Measurements from ENCODE around the gene PELI2.

Gene PELI2

GRCh38 chr14:56261046-56261445 is 142.8 kb downstream of the PELI2 start:
- Mint-ChIP-seq H3K27ac (no peak overlapping the region), H3K4me3 (no peak overlapping the region), H3K27me3 (no peaks in the 10 kb centered on the region), H3K4me1 (no peaks in the 10 kb centered on the region), H3K36me3 (peaks cover 9% of the 10 kb centered on the region), H3K9me3 (peaks cover 12% of the 10 kb centered on the region)

- H3K27me3 Mint-ChIP-seq = no peaks in the 10 kb centered on the region
- no peak overlapping the region for H3K4me3 Mint-ChIP-seq
- no peak overlapping the region for H3K27ac Mint-ChIP-seq
- peaks cover 12% of the 10 kb centered on the region for H3K9me3 Mint-ChIP-seq
- no peaks in the 10 kb centered on the region for H3K4me1 Mint-ChIP-seq
- peaks cover 6% of the 10 kb centered on the region for H3K36me3 Mint-ChIP-seq
These were observed 144.3 kb downstream of the PELI2 start for GRCh38 chr14:56262530-56262929.

- no peaks in the 10 kb centered on the region for H3K9me3 Mint-ChIP-seq
These were observed 149.8 kb downstream of the PELI2 start for GRCh38 chr14:56268039-56268438.

GRCh38 chr14:56268673-56269072 is 150.5 kb downstream of the PELI2 start:
- H3K36me3 Mint-ChIP-seq = peaks cover 2% of the 10 kb centered on the region
- no peaks in the 10 kb centered on the region for H3K27me3 Mint-ChIP-seq
- no peaks in the 10 kb centered on the region for H3K4me1 Mint-ChIP-seq
- H3K27ac Mint-ChIP-seq = no peak overlapping the region
- H3K4me3 Mint-ChIP-seq = no peak overlapping the region
- no peaks in the 10 kb centered on the region for H3K9me3 Mint-ChIP-seq

More at GRCh38 chr14:56268039-56268438, 149.8 kb downstream of the PELI2 start:
- no peaks in the 10 kb centered on the region for H3K27me3 Mint-ChIP-seq
- H3K36me3 Mint-ChIP-seq = peaks cover 2% of the 10 kb centered on the region
- H3K27ac Mint-ChIP-seq = no peak overlapping the region
- H3K4me1 Mint-ChIP-seq = no peaks in the 10 kb centered on the region
- H3K4me3 Mint-ChIP-seq = no peak overlapping the region

GRCh38 chr14:56270921-56271320 is 152.7 kb downstream of the PELI2 start:
- Mint-ChIP-seq H3K27me3 (no peaks in the 10 kb centered on the region), H3K4me1 (no peaks in the 10 kb centered on the region), H3K27ac (no peak overlapping the region), H3K4me3 (no peak overlapping the region), H3K36me3 (peaks cover 2% of the 10 kb centered on the region), H3K9me3 (no peaks in the 10 kb centered on the region)

- Mint-ChIP-seq H3K4me1 (no peaks in the 10 kb centered on the region), H3K36me3 (peaks cover 2% of the 10 kb centered on the region), H3K4me3 (no peak overlapping the region), H3K27me3 (no peaks in the 10 kb centered on the region), H3K9me3 (no peaks in the 10 kb centered on the region), H3K27ac (no peak overlapping the region)
These were observed 153.8 kb downstream of the PELI2 start for GRCh38 chr14:56271970-56272369.

- H3K27ac Mint-ChIP-seq = no peak overlapping the region
- H3K27me3 Mint-ChIP-seq = no peaks in the 10 kb centered on the region
- H3K36me3 Mint-ChIP-seq = peaks cover 2% of the 10 kb centered on the region
- no peak overlapping the region for H3K4me3 Mint-ChIP-seq
- no peaks in the 10 kb centered on the region for H3K4me1 Mint-ChIP-seq
- no peaks in the 10 kb centered on the region for H3K9me3 Mint-ChIP-seq
These were observed 154.9 kb downstream of the PELI2 start for GRCh38 chr14:56273155-56273554.

- no peak overlapping the region for H3K4me3 Mint-ChIP-seq
- H3K9me3 Mint-ChIP-seq = no peaks in the 10 kb centered on the region
- H3K27me3 Mint-ChIP-seq = no peaks in the 10 kb centered on the region
- no peak overlapping the region for H3K27ac Mint-ChIP-seq
- no peaks in the 10 kb centered on the region for H3K36me3 Mint-ChIP-seq
- H3K4me1 Mint-ChIP-seq = no peaks in the 10 kb centered on the region
These were observed 155.7 kb downstream of the PELI2 start for GRCh38 chr14:56273951-56274350.

GRCh38 chr14:56274556-56274955 is 156.3 kb downstream of the PELI2 start:
- no peak overlapping the region for H3K27ac Mint-ChIP-seq
- H3K4me3 Mint-ChIP-seq = no peak overlapping the region
- no peaks in the 10 kb centered on the region for H3K4me1 Mint-ChIP-seq
- no peaks in the 10 kb centered on the region for H3K36me3 Mint-ChIP-seq
- no peaks in the 10 kb centered on the region for H3K27me3 Mint-ChIP-seq
- no peaks in the 10 kb centered on the region for H3K9me3 Mint-ChIP-seq

- Mint-ChIP-seq H3K36me3 (no peaks in the 10 kb centered on the region), H3K27ac (no peak overlapping the region), H3K27me3 (no peaks in the 10 kb centered on the region), H3K9me3 (no peaks in the 10 kb centered on the region), H3K4me3 (no peak overlapping the region), H3K4me1 (no peaks in the 10 kb centered on the region)
These were observed 157.9 kb downstream of the PELI2 start for GRCh38 chr14:56276108-56276507.

GRCh38 chr14:56278383-56278782 is 160.2 kb downstream of the PELI2 start:
- Mint-ChIP-seq H3K27me3 (no peaks in the 10 kb centered on the region), H3K9me3 (no peaks in the 10 kb centered on the region), H3K4me3 (no peak overlapping the region), H3K4me1 (no peaks in the 10 kb centered on the region), H3K27ac (no peak overlapping the region), H3K36me3 (peaks cover 2% of the 10 kb centered on the region)

GRCh38 chr14:56280843-56281242 is 162.6 kb downstream of the PELI2 start:
- Mint-ChIP-seq H3K27ac (no peak overlapping the region), H3K9me3 (no peaks in the 10 kb centered on the region), H3K4me3 (no peak overlapping the region), H3K36me3 (peaks cover 2% of the 10 kb centered on the region), H3K4me1 (no peaks in the 10 kb centered on the region), H3K27me3 (no peaks in the 10 kb centered on the region)

- Mint-ChIP-seq H3K9me3 (no peaks in the 10 kb centered on the region), H3K27me3 (no peaks in the 10 kb centered on the region), H3K27ac (no peak overlapping the region), H3K4me1 (no peaks in the 10 kb centered on the region), H3K36me3 (peaks cover 2% of the 10 kb centered on the region), H3K4me3 (no peak overlapping the region)
These were observed 164.0 kb downstream of the PELI2 start for GRCh38 chr14:56282179-56282578.

- H3K27ac Mint-ChIP-seq = no peak overlapping the region
- H3K27me3 Mint-ChIP-seq = no peaks in the 10 kb centered on the region
- H3K4me3 Mint-ChIP-seq = no peak overlapping the region
- H3K9me3 Mint-ChIP-seq = no peaks in the 10 kb centered on the region
- H3K36me3 Mint-ChIP-seq = peaks cover 6% of the 10 kb centered on the region
- no peaks in the 10 kb centered on the region for H3K4me1 Mint-ChIP-seq
These were observed 166.4 kb downstream of the PELI2 start for GRCh38 chr14:56284641-56285040.

GRCh38 chr14:56289155-56289554 is 170.9 kb downstream of the PELI2 start:
- no peaks in the 10 kb centered on the region for H3K4me1 Mint-ChIP-seq

GRCh38 chr14:56290195-56290594 is 172.0 kb downstream of the PELI2 start:
- H3K9me3 Mint-ChIP-seq = no peaks in the 10 kb centered on the region
- H3K27ac Mint-ChIP-seq = no peak overlapping the region
- H3K36me3 Mint-ChIP-seq = peaks cover 18% of the 10 kb centered on the region
- no peaks in the 10 kb centered on the region for H3K4me1 Mint-ChIP-seq
- H3K27me3 Mint-ChIP-seq = no peaks in the 10 kb centered on the region
- H3K4me3 Mint-ChIP-seq = no peak overlapping the region

More at GRCh38 chr14:56289155-56289554, 170.9 kb downstream of the PELI2 start:
- Mint-ChIP-seq H3K27me3 (no peaks in the 10 kb centered on the region), H3K9me3 (no peaks in the 10 kb centered on the region), H3K36me3 (peaks cover 15% of the 10 kb centered on the region), H3K4me3 (no peak overlapping the region), H3K27ac (no peak overlapping the region)

GRCh38 chr14:56292970-56293369 is 174.8 kb downstream of the PELI2 start:
- H3K4me3 Mint-ChIP-seq = no peak overlapping the region
- no peak overlapping the region for H3K27ac Mint-ChIP-seq
- H3K36me3 Mint-ChIP-seq = peaks cover 27% of the 10 kb centered on the region
- no peaks in the 10 kb centered on the region for H3K27me3 Mint-ChIP-seq
- H3K9me3 Mint-ChIP-seq = no peaks in the 10 kb centered on the region
- H3K4me1 Mint-ChIP-seq = no peaks in the 10 kb centered on the region
